Uterus (tissue), 2 donors: ENCODE measurements around the gene IFI16.

Experiments
- CTCF ChIP-seq, 4 experiments: fragments of 200-600 bp in 2 of 4; fragments of 450-650 bp in 2 of 4; sonication (generic) in 2 of 4; IDR thresholded peaks; one replicate each; pipeline ENCODE4 v1.5.1; 2016 to 2019; ENCODE audit warnings: antibody characterized with exemption in 4 of 4, mild to moderate bottlenecking in 2 of 4, moderate library complexity in 1 of 4
- POLR2A ChIP-seq, 2 donors: fragments of 450-650 bp; IDR thresholded peaks; one replicate each; pipeline ENCODE4 v1.6.1; 2016; ENCODE audit warnings: antibody characterized with exemption in 2 of 2, mild to moderate bottlenecking in 1 of 2, moderate library complexity in 1 of 2

GRCh38 chr1:159051436-159051835, 41.7 kb downstream of the IFI16 start:
- TF ChIP-seq CTCF (IDR thresholded peaks at IDR 0.05) (no peak), POLR2A (IDR thresholded peaks at IDR 0.05) (no peak)
